Coronary artery (tissue), 2 donors: Measurements from ENCODE around the gene PLN.

ENCODE experiments used
- DNase-seq: peaks from one replicate; pipeline ENCODE4 v3.0.0-alpha.2; 2017; ENCODE audit warnings: low spot score
- H3K27ac ChIP-seq, 2 donors: fragments of 200-600 bp; sonication (generic); one replicate each; pipeline ENCODE4 v1.5.1; 2016 to 2019
- H3K4me3 ChIP-seq: fragments of 200-600 bp; sonication (generic); 2 replicates; pipeline ENCODE4 v1.5.1; 2016; ENCODE audit warnings: mild to moderate bottlenecking, moderate library complexity
- TF ChIP-seq, protein P1 (sequence below): fragments of 200-600 bp; sonication (generic); IDR thresholded peaks from one replicate; pipeline ENCODE4 v1.5.1; 2019; ENCODE audit warnings: antibody characterized with exemption

PLN gene

DNA sequence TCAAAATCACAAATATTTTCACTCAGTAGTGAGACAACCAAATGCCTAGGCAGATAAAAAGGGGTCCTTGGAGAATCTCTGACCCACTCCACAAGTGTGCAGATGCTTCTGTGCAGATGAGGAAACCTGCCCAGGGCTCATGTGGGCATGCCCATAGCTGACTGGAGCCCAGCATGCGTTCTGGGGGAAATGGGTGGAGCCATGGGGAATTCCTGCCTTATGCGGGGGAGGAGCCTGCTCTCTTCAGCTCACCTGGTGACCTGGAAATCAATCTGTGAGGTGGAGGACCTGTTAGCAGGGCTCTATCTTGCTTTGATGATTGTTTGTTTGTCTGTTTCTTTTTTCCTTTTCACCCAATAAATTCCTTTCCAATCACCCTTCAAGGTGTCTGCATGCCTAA is 23.4 kb upstream of the PLN start:
- TF ChIP-seq, protein P1, sequence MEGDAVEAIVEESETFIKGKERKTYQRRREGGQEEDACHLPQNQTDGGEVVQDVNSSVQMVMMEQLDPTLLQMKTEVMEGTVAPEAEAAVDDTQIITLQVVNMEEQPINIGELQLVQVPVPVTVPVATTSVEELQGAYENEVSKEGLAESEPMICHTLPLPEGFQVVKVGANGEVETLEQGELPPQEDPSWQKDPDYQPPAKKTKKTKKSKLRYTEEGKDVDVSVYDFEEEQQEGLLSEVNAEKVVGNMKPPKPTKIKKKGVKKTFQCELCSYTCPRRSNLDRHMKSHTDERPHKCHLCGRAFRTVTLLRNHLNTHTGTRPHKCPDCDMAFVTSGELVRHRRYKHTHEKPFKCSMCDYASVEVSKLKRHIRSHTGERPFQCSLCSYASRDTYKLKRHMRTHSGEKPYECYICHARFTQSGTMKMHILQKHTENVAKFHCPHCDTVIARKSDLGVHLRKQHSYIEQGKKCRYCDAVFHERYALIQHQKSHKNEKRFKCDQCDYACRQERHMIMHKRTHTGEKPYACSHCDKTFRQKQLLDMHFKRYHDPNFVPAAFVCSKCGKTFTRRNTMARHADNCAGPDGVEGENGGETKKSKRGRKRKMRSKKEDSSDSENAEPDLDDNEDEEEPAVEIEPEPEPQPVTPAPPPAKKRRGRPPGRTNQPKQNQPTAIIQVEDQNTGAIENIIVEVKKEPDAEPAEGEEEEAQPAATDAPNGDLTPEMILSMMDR: no peak
- no peak overlapping the region for H3K27ac ChIP-seq
- DNase-seq: no peak
- no peak overlapping the region for H3K4me3 ChIP-seq

DNA sequence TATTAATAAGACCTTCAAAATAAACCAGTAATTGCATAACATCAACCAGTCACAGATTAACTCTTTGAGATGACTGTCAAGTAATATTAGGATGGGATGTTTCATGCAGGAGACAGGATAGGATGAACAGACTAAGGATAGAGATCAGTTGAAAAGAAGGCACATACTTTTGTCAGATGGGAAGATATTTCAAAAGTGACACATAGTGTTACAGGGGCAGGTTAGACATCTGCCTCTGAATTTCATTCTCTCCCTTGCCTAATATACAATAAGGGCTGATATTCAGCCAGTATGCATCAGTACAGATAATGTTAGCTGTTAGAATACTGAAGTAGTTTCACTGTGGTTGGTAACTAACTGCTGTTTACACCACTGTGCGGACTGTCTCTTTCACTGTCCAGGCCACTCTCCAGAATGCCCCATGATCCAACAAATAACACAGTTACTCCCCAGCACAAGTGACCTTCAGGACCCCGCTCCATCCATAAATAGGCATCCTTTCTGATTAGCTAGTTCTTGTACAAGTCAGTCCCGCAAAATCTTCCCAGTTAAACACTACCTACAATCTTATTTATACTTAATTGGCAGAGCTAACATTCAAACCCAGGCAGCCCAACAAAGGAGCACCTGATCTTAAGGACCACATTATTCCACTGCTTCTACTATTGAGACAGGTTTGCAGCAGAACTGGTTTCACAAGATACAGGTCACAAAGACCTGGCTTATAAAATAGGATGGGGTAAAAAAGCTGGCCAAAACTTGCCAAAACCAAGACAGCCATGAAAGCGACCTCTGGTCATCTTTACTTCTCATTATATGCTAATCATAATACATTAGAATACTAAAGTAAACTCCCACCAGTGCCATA is 21.9 kb upstream of the PLN start:
- TF ChIP-seq, protein P1: no peak
- Histone ChIP-seq H3K27ac (no peak overlapping the region), H3K4me3 (no peak overlapping the region)
- DNase-seq: no peak

DNA sequence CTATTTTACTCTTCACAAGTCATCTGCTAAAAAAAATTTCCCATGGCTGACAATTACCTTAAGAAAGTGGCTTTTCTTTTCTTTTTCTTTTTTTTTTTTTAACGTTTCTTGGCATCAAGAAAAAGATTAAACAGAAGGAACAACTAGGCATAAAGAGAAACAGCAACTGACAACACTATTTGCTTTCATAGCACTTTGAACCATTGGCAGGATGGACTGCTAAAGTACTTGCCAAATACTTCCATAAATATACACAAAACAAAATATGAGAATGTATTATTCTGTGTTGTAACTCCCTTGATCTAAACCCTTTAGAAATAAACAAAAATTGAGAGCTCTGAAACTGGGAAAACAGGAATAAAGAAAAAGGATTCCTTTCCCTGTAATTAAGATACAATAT is 20.0 kb upstream of the PLN start:
- TF ChIP-seq, protein P1: no peak
- Histone ChIP-seq H3K27ac (no peak overlapping the region), H3K4me3 (no peak overlapping the region)
- DNase-seq: no peak

DNA sequence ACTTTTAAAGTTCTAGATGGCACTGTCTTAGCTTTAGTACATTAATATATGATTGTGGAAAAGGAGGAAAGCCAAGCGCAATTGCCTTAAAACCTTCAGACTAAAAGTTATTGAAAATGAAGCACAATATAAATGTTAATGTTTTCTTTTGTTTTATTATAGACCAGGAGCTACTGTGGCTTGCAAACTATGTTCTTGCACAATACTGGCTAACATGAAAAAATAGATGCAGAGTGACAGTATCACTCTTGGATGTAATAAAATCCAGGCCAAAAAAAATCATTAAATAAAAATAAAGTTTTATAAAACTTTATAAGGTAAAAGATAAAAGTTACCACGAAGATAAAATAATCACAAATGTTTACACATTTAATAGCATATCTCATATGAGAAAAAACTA is 18.3 kb upstream of the PLN start:
- TF ChIP-seq, protein P1: no peak
- H3K4me3 ChIP-seq: no peak overlapping the region
- no peak overlapping the region for H3K27ac ChIP-seq
- DNase-seq: no peak

DNA sequence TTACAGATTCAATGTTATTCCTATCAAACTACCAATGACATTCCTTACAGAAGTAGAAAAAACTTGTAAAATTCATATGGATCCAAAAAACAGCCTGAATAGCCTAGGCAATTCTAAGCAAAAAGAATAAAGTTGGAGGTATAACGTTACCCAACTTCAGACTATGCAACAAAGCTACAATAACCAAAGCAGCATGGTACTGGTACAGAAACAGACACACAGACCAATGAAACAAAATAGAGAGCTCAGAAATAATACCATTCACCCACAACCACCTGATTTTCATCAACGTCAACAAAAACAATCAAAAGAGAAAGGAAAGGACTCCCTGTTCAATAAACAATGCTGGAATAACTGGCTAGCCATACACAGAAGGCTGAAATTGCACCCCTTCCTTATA is 17.2 kb upstream of the PLN start:
- Histone ChIP-seq H3K4me3 (no peak overlapping the region), H3K27ac (no peak overlapping the region)
- TF ChIP-seq, protein P1: no peak
- no peak for DNase-seq

DNA sequence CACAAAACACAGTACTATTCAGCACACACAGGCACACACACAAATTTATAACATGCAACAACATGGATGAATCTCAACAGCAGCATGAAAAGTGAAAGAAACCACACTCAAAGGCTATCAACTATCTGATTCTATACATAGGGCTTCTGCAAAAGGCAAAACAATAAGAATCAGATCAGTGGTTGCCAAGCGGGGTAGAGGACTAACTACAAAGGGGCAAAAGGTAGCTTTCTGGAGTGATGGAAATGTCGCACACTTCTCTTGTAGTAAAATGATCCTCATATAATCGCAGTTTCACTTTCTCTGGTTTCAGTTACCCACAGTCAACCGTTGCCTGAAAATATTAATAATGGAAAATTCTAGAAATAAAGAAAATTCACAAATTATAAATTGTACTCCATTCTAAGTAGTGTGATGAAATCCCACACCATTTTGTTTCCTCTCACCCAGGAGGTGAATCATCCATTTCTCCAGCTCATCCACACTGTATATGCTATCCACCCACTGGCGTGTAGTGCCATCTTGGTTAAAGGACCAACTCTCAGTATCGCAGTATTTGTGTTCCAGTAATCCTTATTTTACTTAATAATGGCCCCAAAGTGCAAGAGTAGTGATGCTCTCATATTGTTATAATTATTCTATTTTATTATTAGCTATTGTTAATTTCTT is 12.8 kb upstream of the PLN start:
- no peak overlapping the region for H3K27ac ChIP-seq
- TF ChIP-seq, protein P1: no peak
- no peak for DNase-seq
- H3K4me3 ChIP-seq: no peak overlapping the region

DNA sequence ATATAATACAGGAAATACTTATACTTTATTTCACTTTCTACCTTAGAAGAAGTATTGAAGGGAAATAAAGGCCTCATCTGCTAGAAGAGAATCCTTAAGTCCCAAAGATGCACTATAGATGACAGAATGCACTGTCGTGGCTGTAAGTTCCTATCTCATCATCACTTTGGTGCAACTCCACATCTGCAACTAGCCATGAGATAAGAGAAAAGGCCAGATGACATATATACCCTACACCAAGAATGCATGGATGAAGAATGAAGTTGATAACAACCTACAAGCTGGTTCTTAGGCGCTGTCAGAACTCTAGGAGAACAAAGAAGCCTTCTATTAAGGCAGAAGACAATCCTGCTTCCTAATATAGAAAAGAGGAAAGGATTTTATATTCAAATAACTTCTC is 11.6 kb upstream of the PLN start:
- H3K4me3 ChIP-seq: no peak overlapping the region
- TF ChIP-seq, protein P1: no peak
- DNase-seq: no peak
- H3K27ac ChIP-seq: no peak overlapping the region
